Common myeloid progenitor, CD34-positive (primary cell): ENCODE measurements around the gene KRTAP4-8.
"Not testable (repeated sequence)": the region's sequence is repeated elsewhere in the genome, so short reads cannot be mapped to it uniquely, and the experiment has no call there.

ENCODE experiments used
- CTCF ChIA-PET: fragments of 350-600 bp; sonication (Branson Sonifier 250); formaldehyde crosslinking; loops from one replicate; lab custom pipeline; 2021; ENCODE audit warnings: antibody characterized with exemption; lab: Charles Lee
- POLR2A ChIA-PET: fragments of 350-600 bp; sonication (Branson Sonifier 250); formaldehyde crosslinking; loops from one replicate; lab custom pipeline; 2021; ENCODE audit warnings: antibody characterized with exemption; lab: Charles Lee
- DNase-seq, 3 donors: peaks; one replicate each; pipeline versions ENCODE4 v3.0.0 to v3.0.0-alpha.2; 2013
- H3K27ac ChIP-seq, 2 experiments: 1 replicate in 1 of 2; 2 replicates in 1 of 2; pipeline ENCODE4 v1.7.0; 2013; ENCODE audit warnings: inconsistent platforms in 2 of 2, low read length in 2 of 2, mild to moderate bottlenecking in 2 of 2, low read depth in 1 of 2, moderate library complexity in 1 of 2; ENCODE audit not compliant: severe bottlenecking in 2 of 2, insufficient read depth in 1 of 2, poor library complexity in 1 of 2
- H3K27me3 ChIP-seq, 5 experiments: replicated peaks in 2 of 5; 1 replicate in 3 of 5; 2 replicates in 2 of 5; pipeline versions ENCODE4 v1.6.1 to v1.7.0; 2013; ENCODE audit warnings: low read length in 4 of 5, mild to moderate bottlenecking in 2 of 5, moderate library complexity in 2 of 5, inconsistent platforms in 1 of 5; ENCODE audit not compliant: insufficient read depth in 5 of 5, control insufficient read depth in 4 of 5
- H3K36me3 ChIP-seq, 4 experiments: 1 replicate in 2 of 4; 2 replicates in 2 of 4; pipeline versions ENCODE4 v1.6.1 to v1.7.0; 2013; ENCODE audit warnings: low read length in 3 of 4, control low read depth in 1 of 4, mild to moderate bottlenecking in 1 of 4; ENCODE audit not compliant: control insufficient read depth in 4 of 4, insufficient read depth in 4 of 4
- H3K4me1 ChIP-seq, 4 experiments: 1 replicate in 3 of 4; 2 replicates in 1 of 4; pipeline versions ENCODE4 v1.6.1 to v1.7.1; 2013; ENCODE audit warnings: low read length in 3 of 4, mild to moderate bottlenecking in 3 of 4, control low read depth in 1 of 4, inconsistent platforms in 1 of 4, moderate library complexity in 1 of 4; ENCODE audit not compliant: control insufficient read depth in 4 of 4, insufficient read depth in 4 of 4; ENCODE audit errors: control extremely low read depth in 1 of 4
- H3K4me3 ChIP-seq, 7 experiments: 1 replicate in 4 of 7; 2 replicates in 3 of 7; pipeline versions ENCODE4 v1.5.1 to v1.7.0; 2013; ENCODE audit warnings: mild to moderate bottlenecking in 7 of 7, low read length in 6 of 7, moderate library complexity in 6 of 7, inconsistent platforms in 2 of 7, low read depth in 2 of 7, control low read depth in 1 of 7; ENCODE audit not compliant: insufficient read depth in 4 of 7, control insufficient read depth in 1 of 7; ENCODE audit errors: extremely low read depth in 1 of 7
- H3K9me3 ChIP-seq, 5 experiments: 1 replicate in 4 of 5; 2 replicates in 1 of 5; pipeline versions ENCODE4 v1.6.1 to v1.7.1; 2013; ENCODE audit warnings: low read length in 4 of 5, mild to moderate bottlenecking in 2 of 5, inconsistent platforms in 1 of 5, low read depth in 1 of 5, moderate library complexity in 1 of 5; ENCODE audit not compliant: control insufficient read depth in 4 of 5, insufficient read depth in 2 of 5; ENCODE audit errors: control extremely low read depth in 1 of 5
- whole genome bisulfite sequencing: methylation state at CpG from one replicate; pipeline ENCODE4 v1.1.5; 2013; ENCODE audit not compliant: insufficient coverage; 5-methylcytosine and 5-hydroxymethylcytosine counted together

Gene KRTAP4-8

DNA sequence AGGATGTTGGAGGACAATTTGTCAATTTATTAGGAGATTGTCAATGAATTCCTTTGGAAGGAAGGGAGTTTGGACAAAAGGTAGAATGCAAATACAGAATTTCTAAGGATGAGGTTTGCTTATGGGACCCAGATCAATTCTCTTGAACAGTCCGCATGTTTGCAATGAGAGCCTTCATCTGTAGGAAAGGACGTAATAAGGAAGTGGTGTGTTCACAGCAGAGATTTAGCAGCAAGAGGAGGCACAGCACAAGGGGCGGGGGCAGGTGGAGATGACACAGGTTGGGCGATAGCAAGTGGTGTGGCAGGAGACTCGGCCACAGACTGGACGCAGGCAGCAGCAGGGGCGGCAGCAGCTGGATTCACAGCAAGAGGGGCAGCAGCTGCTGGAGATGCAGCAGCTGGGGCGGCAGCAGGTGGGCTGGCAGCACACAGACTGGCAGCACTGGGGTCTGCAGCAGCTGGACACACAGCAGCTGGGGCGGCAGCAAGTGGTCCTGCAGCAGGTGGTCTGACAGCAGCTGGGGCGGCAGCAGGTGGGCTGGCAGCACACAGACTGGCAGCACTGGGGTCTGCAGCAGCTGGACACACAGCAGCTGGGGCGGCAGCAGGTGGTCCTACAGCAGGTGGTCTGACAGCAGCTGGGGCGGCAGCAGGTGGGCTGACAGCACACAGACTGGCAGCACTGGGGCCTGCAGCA lies 25.5 kb upstream of the KRTAP4-8 start:
- peaks cover 0 to 31% (median 15%) of the 10 kb centered on the region in 4 experiments for H3K4me1 ChIP-seq
- H3K27me3 ChIP-seq, H3K36me3 ChIP-seq, H3K4me3 ChIP-seq, H3K27ac ChIP-seq, POLR2A ChIA-PET, DNase-seq: not testable (repeated sequence)
- WGBS, result 88% methylated on average over 9 of the region's 12 CpGs
- peaks cover 0 to 15% (median 0%) of the 10 kb centered on the region in 5 experiments for H3K9me3 ChIP-seq
- CTCF ChIA-PET, result interaction anchor here (1.1 kb wide), 1 partner anchor 9 kb away, joined by 3 read pairs; no protein-coding TSS in a partner anchor

DNA sequence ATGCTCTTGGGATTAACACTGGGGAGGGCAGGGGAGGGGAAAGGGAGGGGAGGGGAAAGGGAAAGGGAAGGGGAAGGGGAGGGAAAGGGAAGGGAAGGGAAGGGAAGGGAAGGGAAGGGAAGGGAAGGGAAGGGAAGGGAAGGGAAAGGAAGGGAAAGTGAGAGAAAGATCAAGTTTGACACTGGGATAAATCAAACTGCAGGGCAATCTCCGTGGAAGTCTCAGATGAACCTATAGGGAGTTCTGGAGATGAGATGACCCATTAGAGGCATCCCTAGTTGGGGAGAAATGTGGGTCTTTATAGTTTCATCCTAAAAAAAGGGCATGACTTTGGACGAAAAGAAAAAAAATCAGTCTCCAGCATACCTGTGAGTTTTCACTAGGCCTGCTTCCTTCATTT lies 23.8 kb upstream of the KRTAP4-8 start:
- 100% methylated on average over 2 of the region's 2 CpGs for WGBS
- no peaks in the 10 kb centered on the region for H3K27me3 ChIP-seq
- H3K4me3 ChIP-seq, result no peak overlapping the region
- peaks cover 0 to 15% (median 0%) of the 10 kb centered on the region in 5 experiments for H3K9me3 ChIP-seq
- peaks cover 0 to 31% (median 15%) of the 10 kb centered on the region in 4 experiments for H3K4me1 ChIP-seq
- no peak overlapping the region for H3K27ac ChIP-seq
- CTCF ChIA-PET, result no interaction called here
- no peak for DNase-seq
- POLR2A ChIA-PET, result no interaction called here
- no peaks in the 10 kb centered on the region for H3K36me3 ChIP-seq

GRCh38 chr17:41119696-41120690 lies 22.1 kb upstream of the KRTAP4-8 start:
- peaks cover 0 to 17% (median 9%) of the 10 kb centered on the region in 4 experiments for H3K4me1 ChIP-seq
- CTCF ChIA-PET, POLR2A ChIA-PET, H3K36me3 ChIP-seq, H3K27me3 ChIP-seq: not testable (repeated sequence)
- WGBS, result 0% methylated on average over 4 of the region's 11 CpGs
- peaks cover 0 to 15% (median 0%) of the 10 kb centered on the region in 5 experiments for H3K9me3 ChIP-seq
- peak; percentile 42 to 88 (median 75) for DNase-seq
- H3K4me3 ChIP-seq, result peak overlapping the region in 1 of 7 experiments; percentile 12
- H3K27ac ChIP-seq, result peak overlapping the region in 1 of 2 experiments; percentile 69

DNA sequence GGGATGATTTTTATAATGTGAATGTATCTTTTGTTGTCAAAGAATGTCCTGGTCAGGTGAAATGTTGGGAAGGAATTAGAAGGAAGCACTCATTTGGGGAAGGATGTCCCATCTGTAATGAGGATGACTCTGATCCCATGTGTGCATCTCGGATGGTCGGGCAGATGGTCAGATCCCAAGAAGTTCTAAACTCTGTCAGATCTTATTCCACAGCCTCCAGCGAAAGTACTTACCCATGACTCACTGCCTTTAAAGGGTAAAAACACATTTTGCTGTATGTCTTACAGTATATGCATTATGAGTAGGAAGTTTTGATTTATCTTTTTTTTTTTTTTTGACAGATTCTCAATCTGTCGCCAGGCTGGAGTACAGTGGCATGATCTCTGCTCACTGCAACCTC lies 20.8 kb upstream of the KRTAP4-8 start:
- Histone ChIP-seq H3K4me3 (no peak overlapping the region), H3K9me3 (peaks cover 0 to 11% (median 2%) of the 10 kb centered on the region in 5 experiments), H3K4me1 (peaks cover 0 to 16% (median 7%) of the 10 kb centered on the region in 4 experiments), H3K36me3 (no peaks in the 10 kb centered on the region), H3K27me3 (no peaks in the 10 kb centered on the region), H3K27ac (no peak overlapping the region)
- ChIA-PET CTCF (no interaction called here), POLR2A (no interaction called here)
- 100% methylated on average over 3 of the region's 4 CpGs for WGBS
- no peak for DNase-seq

GRCh38 chr17:41117846-41118386 lies 20.0 kb upstream of the KRTAP4-8 start, which contains the start of gene KRTAP4-11:
TSS of gene KRTAP4-11 (minus strand) at chr17:41118373. CDS start at chr17:41118315, 58 bp downstream.
- DNase-seq, H3K27ac ChIP-seq, CTCF ChIA-PET, H3K27me3 ChIP-seq, H3K36me3 ChIP-seq, POLR2A ChIA-PET, H3K4me3 ChIP-seq, H3K9me3 ChIP-seq: not testable (repeated sequence)
- peaks cover 0 to 16% (median 7%) of the 10 kb centered on the region in 4 experiments for H3K4me1 ChIP-seq
- 85% methylated on average over 9 of the region's 10 CpGs for WGBS

- no peak overlapping the region for H3K4me3 ChIP-seq
- no peak overlapping the region for H3K27ac ChIP-seq
- H3K27me3 ChIP-seq, result no peaks in the 10 kb centered on the region
- WGBS, result 42% methylated on average over 4 of the region's 5 CpGs
- ChIA-PET POLR2A (no interaction called here), CTCF (no interaction called here)
- H3K36me3 ChIP-seq, result no peaks in the 10 kb centered on the region
- H3K9me3 ChIP-seq, result peaks cover 0 to 10% (median 0%) of the 10 kb centered on the region in 5 experiments
- DNase-seq, result peak in 2 of 3 donors; percentile 33 to 41
- H3K4me1 ChIP-seq, result peaks cover 0 to 16% (median 7%) of the 10 kb centered on the region in 4 experiments
Observed at GRCh38 chr17:41116297-41116696, 18.4 kb upstream of the KRTAP4-8 start.
